ENCODE measurements around the gene RAD18. TPM values are rescaled to one million over a fixed set of nuclear protein-coding genes. Genes with fewer than 3 reads are reported as not detected.

Gene RAD18
- total RNA-seq, 2 experiments from 2014 or later: 39.9 to 44.8 TPM

- BruUV-seq (replicated peaks): no TSS peak
- POLR2A ChIA-PET: interaction anchor here (0.8 kb wide), 1 partner anchor 14 kb away, joined by 3 read pairs; no protein-coding TSS in a partner anchor
- H2AFZ ChIP-seq (ENCODE audit: low read length): no peak overlapping the region
- H3K4me3 ChIP-seq (ENCODE audit: low read depth, low read length, poor library complexity, severe bottlenecking): no peak overlapping the region
- no peaks in the 10 kb centered on the region for H4K20me1 ChIP-seq (ENCODE audit: insufficient read depth, low read length)
- H3K27ac ChIP-seq (ENCODE audit: low read depth, low read length, poor library complexity, severe bottlenecking): no peak overlapping the region
- no peaks in the 10 kb centered on the region for H3K9me2 ChIP-seq (ENCODE audit: insufficient read depth, low read length)
- TF ChIP-seq EZH2phosphoT487 (IDR thresholded peaks at IDR 0.05; ENCODE audit: borderline replicate concordance, low read depth, low read length) (no peak), CTCF (conservative IDR thresholded peaks at IDR 0.05; ENCODE audit: low read length) (no peak)
- CTCF ChIA-PET (ENCODE audit: unreplicated experiment): no interaction called here
- no peaks in the 10 kb centered on the region for H3K4me1 ChIP-seq (ENCODE audit: insufficient read depth, low read length, poor library complexity, severe bottlenecking)
- H3K36me3 ChIP-seq (ENCODE audit: insufficient read depth, low read length): peaks cover 81% of the 10 kb centered on the region
- intact Hi-C loops (cut with micrococcal nuclease; ENCODE audit: unreplicated experiment): no loop called here
- H3K79me2 ChIP-seq (ENCODE audit: insufficient read depth, low read depth, low read length): no peaks in the 10 kb centered on the region
- DNase-seq (ENCODE audit: low spot score): no peak
- no peaks in the 10 kb centered on the region for H3K9me3 ChIP-seq (ENCODE audit: low read length)
- H3K4me2 ChIP-seq (ENCODE audit: low read length): no peak overlapping the region
Observed at GRCh38 chr3:8891774-8892173, 71.5 kb downstream of the RAD18 start.

GRCh38 chr3:8891303-8891702, 72.0 kb downstream of the RAD18 start:
- Histone ChIP-seq H3K36me3 (ENCODE audit: insufficient read depth, low read length) (peaks cover 82% of the 10 kb centered on the region), H3K9me3 (ENCODE audit: low read length) (no peaks in the 10 kb centered on the region), H3K4me2 (ENCODE audit: low read length) (no peak overlapping the region), H2AFZ (ENCODE audit: low read length) (no peak overlapping the region), H3K79me2 (ENCODE audit: insufficient read depth, low read depth, low read length) (no peaks in the 10 kb centered on the region), H3K27ac (ENCODE audit: low read depth, low read length, poor library complexity, severe bottlenecking) (no peak overlapping the region), H3K9me2 (ENCODE audit: insufficient read depth, low read length) (no peaks in the 10 kb centered on the region), H3K4me1 (ENCODE audit: insufficient read depth, low read length, poor library complexity, severe bottlenecking) (no peaks in the 10 kb centered on the region), H4K20me1 (ENCODE audit: insufficient read depth, low read length) (no peaks in the 10 kb centered on the region), H3K4me3 (ENCODE audit: low read depth, low read length, poor library complexity, severe bottlenecking) (no peak overlapping the region)
- intact Hi-C loops (cut with micrococcal nuclease; ENCODE audit: unreplicated experiment): no loop called here
- ChIA-PET CTCF (ENCODE audit: unreplicated experiment) (no interaction called here), POLR2A (interaction anchor here (0.6 kb wide), 1 partner anchor 203 kb away, joined by 3 read pairs; no protein-coding TSS in a partner anchor)
- TF ChIP-seq CTCF (conservative IDR thresholded peaks at IDR 0.05; ENCODE audit: low read length) (no peak), EZH2phosphoT487 (IDR thresholded peaks at IDR 0.05; ENCODE audit: borderline replicate concordance, low read depth, low read length) (no peak)
- DNase-seq (ENCODE audit: low spot score): no peak
- no TSS peak for BruUV-seq (replicated peaks)

DNA sequence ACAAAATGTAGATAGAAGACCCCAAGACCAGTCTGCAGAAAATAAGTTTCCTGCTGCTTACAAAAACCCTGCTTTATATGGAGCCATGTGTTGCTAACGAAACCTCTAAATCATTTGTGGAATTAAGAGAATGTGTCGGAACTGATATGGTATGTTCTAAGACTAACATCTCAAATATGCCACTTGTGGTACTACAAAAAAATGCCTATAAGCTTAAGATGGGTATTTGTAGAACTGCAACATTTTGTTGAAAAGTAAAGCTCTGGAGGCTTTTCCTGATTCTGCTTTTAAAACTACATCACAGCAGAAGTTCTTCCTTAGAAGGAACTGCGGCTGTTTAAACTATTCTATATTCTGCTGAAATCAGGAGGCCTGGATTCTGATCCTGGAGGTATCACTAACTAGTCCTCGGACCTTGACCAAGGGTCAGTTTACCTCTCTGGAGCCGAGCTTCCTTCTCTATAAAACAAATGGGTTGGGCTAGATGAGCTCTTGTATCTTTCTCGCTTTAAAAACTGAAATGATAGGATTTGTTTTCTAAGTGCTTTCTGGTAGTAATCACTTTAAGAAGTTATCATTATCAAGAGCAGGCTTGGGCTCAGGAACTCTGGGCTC, 74.9 kb downstream of the RAD18 start:
- Histone ChIP-seq H3K27ac (ENCODE audit: low read depth, low read length, poor library complexity, severe bottlenecking) (no peak overlapping the region), H4K20me1 (ENCODE audit: insufficient read depth, low read length) (no peaks in the 10 kb centered on the region), H3K4me2 (ENCODE audit: low read length) (no peak overlapping the region), H2AFZ (ENCODE audit: low read length) (no peak overlapping the region), H3K4me3 (ENCODE audit: low read depth, low read length, poor library complexity, severe bottlenecking) (no peak overlapping the region), H3K9me2 (ENCODE audit: insufficient read depth, low read length) (no peaks in the 10 kb centered on the region), H3K9me3 (ENCODE audit: low read length) (no peaks in the 10 kb centered on the region), H3K4me1 (ENCODE audit: insufficient read depth, low read length, poor library complexity, severe bottlenecking) (no peaks in the 10 kb centered on the region), H3K36me3 (ENCODE audit: insufficient read depth, low read length) (peaks cover 90% of the 10 kb centered on the region), H3K79me2 (ENCODE audit: insufficient read depth, low read depth, low read length) (no peaks in the 10 kb centered on the region)
- ChIA-PET POLR2A (interaction anchor here (0.9 kb wide), 1 partner anchor 16 kb away, joined by 3 read pairs; no protein-coding TSS in a partner anchor), CTCF (ENCODE audit: unreplicated experiment) (no interaction called here)
- intact Hi-C loops (cut with micrococcal nuclease; ENCODE audit: unreplicated experiment): no loop called here
- TF ChIP-seq EZH2phosphoT487 (IDR thresholded peaks at IDR 0.05; ENCODE audit: borderline replicate concordance, low read depth, low read length) (no peak), CTCF (conservative IDR thresholded peaks at IDR 0.05; ENCODE audit: low read length) (no peak)
- no peak for DNase-seq (ENCODE audit: low spot score)
- no TSS peak for BruUV-seq (replicated peaks)
